ENCODE measurements around the gene DIO1.

GRCh38 chr1:53869454-53870117, 24.4 kb upstream of the DIO1 start:
- TF ChIP-seq POLR2A (IDR thresholded peaks at IDR 0.05) (no peak), EP300 (IDR thresholded peaks at IDR 0.05) (no peak), POLR2AphosphoS5 (IDR thresholded peaks at IDR 0.05) (no peak)
- TF ChIP-seq, protein P1, sequence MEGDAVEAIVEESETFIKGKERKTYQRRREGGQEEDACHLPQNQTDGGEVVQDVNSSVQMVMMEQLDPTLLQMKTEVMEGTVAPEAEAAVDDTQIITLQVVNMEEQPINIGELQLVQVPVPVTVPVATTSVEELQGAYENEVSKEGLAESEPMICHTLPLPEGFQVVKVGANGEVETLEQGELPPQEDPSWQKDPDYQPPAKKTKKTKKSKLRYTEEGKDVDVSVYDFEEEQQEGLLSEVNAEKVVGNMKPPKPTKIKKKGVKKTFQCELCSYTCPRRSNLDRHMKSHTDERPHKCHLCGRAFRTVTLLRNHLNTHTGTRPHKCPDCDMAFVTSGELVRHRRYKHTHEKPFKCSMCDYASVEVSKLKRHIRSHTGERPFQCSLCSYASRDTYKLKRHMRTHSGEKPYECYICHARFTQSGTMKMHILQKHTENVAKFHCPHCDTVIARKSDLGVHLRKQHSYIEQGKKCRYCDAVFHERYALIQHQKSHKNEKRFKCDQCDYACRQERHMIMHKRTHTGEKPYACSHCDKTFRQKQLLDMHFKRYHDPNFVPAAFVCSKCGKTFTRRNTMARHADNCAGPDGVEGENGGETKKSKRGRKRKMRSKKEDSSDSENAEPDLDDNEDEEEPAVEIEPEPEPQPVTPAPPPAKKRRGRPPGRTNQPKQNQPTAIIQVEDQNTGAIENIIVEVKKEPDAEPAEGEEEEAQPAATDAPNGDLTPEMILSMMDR (IDR thresholded peaks at IDR 0.05), result no peak

Data from stomach (tissue), 4 donors.